Chondrocyte (in vitro differentiated cells): ENCODE measurements around the gene TES. TPM values are rescaled to one million over a fixed set of nuclear protein-coding genes. Genes with fewer than 3 reads are reported as not detected.

Source experiments
- DNase-seq: peaks from one replicate; pipeline ENCODE4 v3.0.0; 2021; ENCODE audit warnings: mixed read lengths, low spot score
- H3K27ac Mint-ChIP-seq: one replicate; pipeline ENCODE4 v1.8.0; 2021; ENCODE audit warnings: mild to moderate bottlenecking, moderate library complexity, mixed read lengths; ENCODE audit not compliant: unreplicated experiment
- H3K27me3 Mint-ChIP-seq: 2 replicates; pipeline ENCODE4 v1.8.0; 2021; ENCODE audit warnings: low read depth, mixed read lengths
- H3K36me3 Mint-ChIP-seq: 2 replicates; pipeline ENCODE4 v1.8.0; 2021; ENCODE audit warnings: low read depth, mixed read lengths
- H3K4me1 Mint-ChIP-seq: 2 replicates; pipeline ENCODE4 v1.8.0; 2021; ENCODE audit warnings: low read depth, mild to moderate bottlenecking, mixed read lengths
- H3K4me3 Mint-ChIP-seq: one replicate; pipeline ENCODE4 v1.8.0; 2021; ENCODE audit warnings: mild to moderate bottlenecking, moderate library complexity, mixed read lengths; ENCODE audit not compliant: unreplicated experiment
- H3K9me3 Mint-ChIP-seq: 2 replicates; pipeline ENCODE4 v1.8.0; 2021; ENCODE audit warnings: low read depth, mixed read lengths
- CTCF ChIP-seq: fragments of 200-600 bp; sonication (generic); IDR thresholded peaks from 2 replicates; pipeline ENCODE4 v1.5.0; 2021; ENCODE audit warnings: antibody characterized with exemption, mild to moderate bottlenecking, moderate library complexity
- total RNA-seq: library from RNA; stranded (reverse); gene quantifications from 3 replicates; pipeline ENCODE4 v1.2.1, GENCODE V29; 2021

TES gene
- total RNA-seq, 1 donor from 2014 or later, result 261 TPM

GRCh38 chr7:116306409-116307048 is 96.2 kb downstream of the TES start:
- Mint-ChIP-seq H3K4me1 (peaks cover 12% of the 10 kb centered on the region), H3K27ac (no peak overlapping the region), H3K4me3 (no peak overlapping the region), H3K9me3 (no peaks in the 10 kb centered on the region), H3K36me3 (no peaks in the 10 kb centered on the region), H3K27me3 (no peaks in the 10 kb centered on the region)
- DNase-seq, result no peak
- TF ChIP-seq CTCF, result no peak

GRCh38 chr7:116307253-116307652 is 96.9 kb downstream of the TES start:
- no peaks in the 10 kb centered on the region for H3K9me3 Mint-ChIP-seq
- no peak for TF ChIP-seq CTCF
- no peak overlapping the region for H3K4me3 Mint-ChIP-seq
- peaks cover 10% of the 10 kb centered on the region for H3K4me1 Mint-ChIP-seq
- DNase-seq, result no peak
- H3K27me3 Mint-ChIP-seq, result no peaks in the 10 kb centered on the region
- no peaks in the 10 kb centered on the region for H3K36me3 Mint-ChIP-seq
- H3K27ac Mint-ChIP-seq, result no peak overlapping the region

Other genes with a start within 250 kb of the TES start
- 0.05 to 0.23 TPM (median 0.17 TPM) in 3 replicates for gene TFEC, start 179.8 kb upstream of the TES start, total RNA-seq